Myocyte (in vitro differentiated cells): Measurements from ENCODE around the gene SLC9A9. TPM values are rescaled to one million over a fixed set of nuclear protein-coding genes. Genes with fewer than 3 reads are reported as not detected.

Experiments used
- DNase-seq: peaks from one replicate; pipeline ENCODE4 v3.0.0-alpha.2; 2012; ENCODE audit warnings: low read depth
- total RNA-seq: library from RNA; depleted of rRNA; stranded (reverse); fragments of >200 nt; gene quantifications from 2 replicates; pipeline ENCODE4 v1.2.3, GENCODE V29; 2014

The SLC9A9 gene
- total RNA-seq, 1 donor from 2014 or later: 7.4 TPM

- no peak for DNase-seq
Measured at GRCh38 chr3:143514874-143515273, 333.4 kb downstream of the SLC9A9 start.

DNA sequence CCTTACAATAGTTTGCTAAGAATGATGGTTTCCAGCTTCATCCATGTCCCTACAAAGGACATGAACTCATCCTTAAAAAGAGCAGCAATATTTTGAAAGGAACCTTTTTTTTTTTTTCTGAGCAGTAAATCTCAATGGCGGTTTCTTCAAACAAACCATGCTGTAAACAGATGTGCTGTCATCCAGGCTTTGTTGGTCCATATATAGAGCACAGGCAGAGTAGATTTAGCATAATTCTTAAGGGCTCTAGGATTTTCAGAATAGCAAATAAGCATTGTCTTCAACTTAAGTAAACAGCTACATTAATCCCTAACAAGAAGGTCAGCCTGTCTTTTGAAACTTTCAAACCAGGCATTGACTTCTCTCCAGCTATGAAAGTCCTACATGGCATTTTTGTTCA, 334.2 kb downstream of the SLC9A9 start:
- no peak for DNase-seq

- DNase-seq: no peak
Measured at GRCh38 chr3:143511174-143511879, 336.9 kb downstream of the SLC9A9 start.

DNA sequence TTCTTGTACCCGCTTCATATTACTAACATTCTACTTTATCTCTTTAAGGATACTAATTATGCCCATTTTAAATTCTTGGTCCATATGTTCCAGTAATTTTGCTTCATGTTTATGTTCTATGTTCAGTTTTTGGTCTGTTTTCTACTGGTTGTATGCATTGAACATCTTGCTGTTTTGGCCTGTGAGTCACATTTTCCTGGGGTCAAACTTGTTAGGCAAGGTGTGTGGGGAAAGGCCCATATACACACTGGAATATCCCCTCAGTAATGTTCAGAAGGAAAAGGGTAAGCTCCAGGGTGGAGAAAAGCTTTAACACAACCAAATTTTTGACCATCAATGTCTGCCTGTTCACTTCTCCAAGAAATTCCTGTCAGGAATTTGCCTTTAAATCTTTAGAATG, 337.7 kb downstream of the SLC9A9 start:
- no peak for DNase-seq

DNA sequence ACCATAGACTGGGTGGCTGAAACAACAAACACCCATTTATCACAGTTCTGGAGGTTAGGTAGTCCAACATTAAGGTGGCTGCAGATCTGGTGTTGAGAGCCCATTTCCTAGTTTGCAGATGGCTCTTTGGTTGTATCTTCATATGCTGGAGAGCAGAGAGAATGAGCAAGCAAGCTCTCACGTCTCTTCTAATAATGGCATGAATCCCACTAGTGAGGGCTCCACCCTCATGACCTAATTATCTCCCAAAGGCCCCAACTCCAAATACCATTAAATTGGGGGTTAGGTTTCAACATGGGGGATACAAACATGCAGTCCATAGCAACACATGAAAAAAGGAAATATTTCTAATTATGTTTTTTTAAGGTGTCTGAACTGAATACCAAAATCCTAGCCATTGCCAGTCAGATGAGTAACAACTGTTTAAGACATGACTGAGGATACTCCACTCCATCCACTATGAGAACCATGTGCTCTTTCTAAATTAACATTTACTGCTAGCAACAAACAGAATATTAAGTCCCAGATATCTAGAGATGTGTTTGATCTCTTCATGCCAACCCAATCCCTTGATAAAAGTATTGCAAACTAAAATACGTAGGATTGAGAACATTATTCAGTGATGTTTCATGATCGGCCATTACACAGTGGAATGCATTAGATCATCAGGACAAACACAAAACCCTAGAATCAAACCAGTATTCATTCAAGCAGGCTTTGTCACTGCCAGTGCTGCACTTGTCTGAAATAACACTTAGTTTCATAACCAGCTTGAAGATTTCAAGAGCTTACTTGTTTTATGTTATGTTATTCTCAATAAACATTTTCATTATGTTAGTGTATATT, 340.3 kb downstream of the SLC9A9 start:
- DNase-seq: peak; percentile 42

GRCh38 chr3:143506190-143506589, 342.1 kb downstream of the SLC9A9 start:
- no peak for DNase-seq

DNA sequence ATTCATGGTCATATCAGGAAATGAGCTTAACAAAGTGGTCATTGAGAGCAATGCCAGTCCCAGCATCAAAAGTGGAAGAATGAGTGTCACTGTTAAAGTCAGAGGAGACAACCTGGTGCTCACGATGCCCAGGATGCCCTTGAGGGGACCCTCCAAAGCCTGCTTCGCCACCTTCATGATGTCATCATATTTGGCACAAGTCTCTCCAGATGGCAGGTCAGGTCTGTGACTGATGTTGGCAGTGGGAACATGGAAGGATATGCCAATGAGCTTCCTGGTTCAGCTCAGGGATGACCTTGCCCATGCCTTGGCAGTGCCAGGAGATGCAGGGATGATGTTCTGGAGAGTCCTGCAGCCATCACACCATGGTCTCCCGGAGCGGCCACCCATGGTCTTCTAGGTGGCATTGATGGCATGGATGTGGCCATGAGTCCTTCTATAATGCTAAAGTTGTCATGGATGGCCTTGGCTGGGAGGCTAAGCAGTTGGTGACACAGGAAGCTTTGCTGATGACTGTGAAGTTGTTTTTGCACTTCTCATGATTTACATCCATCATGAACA, 344.9 kb downstream of the SLC9A9 start:
- no peak for DNase-seq

- DNase-seq: no peak
Measured at GRCh38 chr3:143502081-143502480, 346.2 kb downstream of the SLC9A9 start.

DNA sequence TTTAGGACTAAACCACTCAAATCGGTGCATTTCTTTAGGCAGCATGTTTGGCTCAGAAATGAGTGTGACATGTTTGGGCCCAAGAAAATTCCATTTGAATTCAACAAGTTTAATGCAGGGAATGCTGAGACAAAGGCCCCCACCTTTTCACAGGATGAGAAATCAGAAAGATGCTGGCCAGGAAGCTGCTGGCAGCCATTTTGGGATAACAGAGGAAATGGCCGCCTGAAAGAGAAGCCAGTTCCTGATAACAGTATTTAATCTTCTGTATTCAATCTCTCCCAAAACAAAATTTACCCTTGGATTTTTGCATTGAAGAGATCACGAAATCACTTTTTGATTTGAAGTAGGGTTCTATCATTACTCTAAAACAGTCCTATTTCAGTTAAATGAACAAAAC, 350.9 kb downstream of the SLC9A9 start:
- no peak for DNase-seq

- no peak for DNase-seq
Measured at GRCh38 chr3:143496191-143496590, 352.1 kb downstream of the SLC9A9 start.

DNA sequence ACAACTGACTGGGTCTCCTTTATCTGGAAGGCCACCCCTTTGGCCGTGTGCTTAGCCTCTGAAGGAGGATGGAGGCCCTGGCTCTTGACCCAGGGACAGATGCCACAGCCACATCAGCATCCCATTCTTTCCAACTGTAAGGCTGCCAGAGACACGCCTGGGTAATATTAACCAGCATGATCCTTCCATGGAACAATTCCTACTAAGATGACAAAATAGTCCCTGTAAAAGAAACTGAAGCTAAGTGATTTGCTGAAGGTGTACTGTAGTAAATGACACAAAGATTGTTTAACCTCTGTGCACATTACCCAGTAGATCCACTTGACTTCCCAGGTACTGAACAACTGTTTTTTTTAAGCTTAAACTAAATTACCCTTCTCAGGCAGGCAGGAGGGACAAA, 352.7 kb downstream of the SLC9A9 start:
- DNase-seq: no peak

DNA sequence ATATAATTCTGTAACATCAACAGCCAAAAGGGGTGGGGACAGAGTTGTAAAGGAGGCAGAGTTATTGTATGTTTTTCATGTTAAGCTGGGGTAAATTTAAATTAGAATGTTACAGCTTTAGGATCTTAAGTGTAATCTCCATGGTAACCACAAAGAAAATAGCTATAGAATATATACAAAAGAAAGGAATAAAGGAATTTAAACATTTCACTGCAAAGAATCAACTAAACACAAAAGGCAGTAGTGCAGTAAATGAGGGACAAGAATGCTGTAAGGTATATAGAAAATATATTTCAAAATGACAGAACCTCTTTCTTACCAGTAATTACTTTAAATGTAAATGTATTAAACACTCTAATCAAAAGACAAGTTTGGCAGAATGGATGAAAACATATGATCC, 361.7 kb downstream of the SLC9A9 start:
- no peak for DNase-seq

DNA sequence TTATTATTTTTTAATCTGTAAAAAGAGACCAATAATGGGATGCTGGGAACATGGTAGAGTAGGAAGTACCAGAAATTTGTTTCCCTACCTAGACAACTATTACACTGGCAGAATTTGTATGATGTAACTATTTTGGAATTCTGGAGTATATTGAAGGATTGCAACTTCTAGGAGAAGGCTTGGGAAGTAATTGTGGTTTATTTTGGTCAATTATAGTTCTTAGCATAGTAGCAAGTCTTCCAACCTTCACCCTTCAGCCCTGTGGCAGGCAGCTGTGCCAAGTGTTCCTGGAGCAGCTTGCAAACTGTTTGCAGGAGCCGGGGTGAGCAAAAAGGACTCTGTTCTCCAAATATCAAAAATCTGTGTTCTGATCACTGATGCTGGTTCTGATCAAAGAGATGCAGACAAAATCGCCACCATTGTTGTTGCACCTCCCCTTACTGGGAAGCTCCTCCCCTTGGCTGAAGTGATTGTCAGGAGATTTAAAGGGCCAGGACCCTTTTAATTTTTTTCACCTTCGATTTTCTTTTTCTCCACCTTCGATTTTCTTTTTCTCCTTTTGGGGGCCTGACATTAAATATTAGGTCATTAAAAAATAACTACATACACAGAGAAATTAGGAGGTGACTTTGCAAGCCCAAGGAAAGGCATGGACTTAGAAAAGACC, 363.3 kb downstream of the SLC9A9 start:
- peak; percentile 12 for DNase-seq

DNA sequence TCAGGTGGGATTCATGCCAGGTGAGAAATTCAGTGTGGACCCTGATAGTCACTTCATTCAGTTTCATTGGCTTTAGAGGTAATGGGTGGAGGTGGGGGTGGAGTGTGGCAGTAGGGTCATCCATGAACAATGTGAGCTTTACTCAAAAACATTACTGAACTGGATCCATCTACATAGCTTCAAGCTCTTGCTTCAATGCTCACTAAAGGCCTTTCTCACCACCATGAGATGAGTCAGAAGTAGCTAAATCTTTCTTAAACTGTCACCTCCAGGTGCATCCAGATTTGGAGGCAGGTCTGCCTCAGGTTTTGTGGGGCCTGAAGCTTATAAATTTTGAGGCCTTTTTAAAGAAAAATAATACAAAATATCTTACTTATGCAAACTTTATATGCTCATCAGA, 365.1 kb downstream of the SLC9A9 start:
- DNase-seq: no peak

- DNase-seq: peak; percentile 64
Measured at GRCh38 chr3:143482106-143483088, 365.9 kb downstream of the SLC9A9 start.

DNA sequence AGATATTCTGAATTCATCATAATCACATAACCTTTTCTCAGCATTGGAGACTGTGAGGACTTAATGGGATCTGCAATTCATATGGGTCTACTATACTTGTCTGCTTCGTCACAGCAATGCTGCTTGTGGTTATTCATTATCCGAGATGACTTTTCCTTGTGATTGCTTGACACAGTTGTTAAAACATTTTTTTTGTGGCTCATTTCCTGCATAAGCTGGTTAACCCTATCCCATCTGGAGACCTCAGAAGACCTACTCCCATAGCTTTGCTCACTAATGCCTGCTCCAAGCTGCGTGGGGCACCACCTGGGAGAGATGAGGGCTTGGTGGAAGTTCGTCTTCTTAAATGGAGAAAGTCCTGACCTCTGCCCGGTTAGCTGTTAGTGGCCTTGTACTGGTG, 367.9 kb downstream of the SLC9A9 start:
- peak; percentile 61 for DNase-seq

GRCh38 chr3:143479727-143480126, 368.5 kb downstream of the SLC9A9 start:
- DNase-seq: no peak

GRCh38 chr3:143478115-143478693, 370.1 kb downstream of the SLC9A9 start:
- DNase-seq: no peak

DNA sequence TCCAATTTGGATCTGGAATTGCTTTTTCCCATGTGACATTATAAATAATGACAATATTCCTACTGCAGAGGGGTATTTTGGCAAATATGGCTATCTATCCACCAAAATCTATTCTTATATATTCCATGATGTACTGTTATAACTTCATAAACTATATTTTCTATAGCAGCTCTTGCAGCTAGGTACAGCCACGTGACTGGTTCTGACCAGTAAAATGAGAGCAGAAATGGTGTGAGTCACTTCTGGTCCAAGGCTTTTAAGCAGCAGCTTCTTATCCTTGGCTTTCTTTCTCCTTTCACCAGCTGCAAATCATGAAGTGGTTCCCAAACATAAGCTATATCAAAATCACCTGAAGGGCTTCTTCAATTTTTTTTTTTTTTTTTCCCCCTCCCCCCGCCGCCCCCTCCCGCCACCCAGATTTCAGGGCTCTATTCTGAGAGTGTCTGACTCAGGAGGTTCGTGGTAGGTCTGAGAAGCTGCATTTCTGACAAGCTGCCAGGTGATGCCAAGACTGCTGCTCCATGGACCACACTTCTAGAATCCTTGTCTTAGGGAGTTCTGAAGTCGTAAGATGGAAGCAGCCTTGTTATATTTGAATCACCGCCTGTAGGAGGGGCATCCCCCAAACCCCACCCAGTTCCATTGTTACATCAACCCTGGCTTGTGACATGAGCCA, 371.2 kb downstream of the SLC9A9 start:
- DNase-seq: peak; percentile 13

DNA sequence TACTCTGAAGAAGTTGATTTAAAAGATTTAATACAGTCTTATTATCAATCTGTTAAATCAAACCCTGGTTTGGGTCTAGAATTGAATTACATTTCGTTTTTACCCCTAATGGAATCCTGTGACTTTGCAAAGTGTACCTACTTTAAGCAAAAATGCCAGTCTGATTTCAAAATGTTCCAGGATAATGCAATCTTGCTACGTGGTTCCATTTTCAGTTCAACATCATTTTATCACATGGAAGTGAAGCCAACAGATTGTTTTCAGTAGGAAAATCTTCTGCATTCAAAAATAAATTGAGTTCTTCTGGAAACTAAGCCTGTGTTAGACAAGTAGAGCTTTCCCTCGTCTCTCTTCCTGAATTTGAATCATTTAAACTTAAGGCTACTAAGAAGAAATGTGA, 372.3 kb downstream of the SLC9A9 start:
- no peak for DNase-seq
